Measurements from ENCODE around the gene TMEM74B.
"Not testable (repeated sequence)": the region's sequence is repeated elsewhere in the genome, so short reads cannot be mapped to it uniquely, and the experiment has no call there.

The TMEM74B gene

DNA sequence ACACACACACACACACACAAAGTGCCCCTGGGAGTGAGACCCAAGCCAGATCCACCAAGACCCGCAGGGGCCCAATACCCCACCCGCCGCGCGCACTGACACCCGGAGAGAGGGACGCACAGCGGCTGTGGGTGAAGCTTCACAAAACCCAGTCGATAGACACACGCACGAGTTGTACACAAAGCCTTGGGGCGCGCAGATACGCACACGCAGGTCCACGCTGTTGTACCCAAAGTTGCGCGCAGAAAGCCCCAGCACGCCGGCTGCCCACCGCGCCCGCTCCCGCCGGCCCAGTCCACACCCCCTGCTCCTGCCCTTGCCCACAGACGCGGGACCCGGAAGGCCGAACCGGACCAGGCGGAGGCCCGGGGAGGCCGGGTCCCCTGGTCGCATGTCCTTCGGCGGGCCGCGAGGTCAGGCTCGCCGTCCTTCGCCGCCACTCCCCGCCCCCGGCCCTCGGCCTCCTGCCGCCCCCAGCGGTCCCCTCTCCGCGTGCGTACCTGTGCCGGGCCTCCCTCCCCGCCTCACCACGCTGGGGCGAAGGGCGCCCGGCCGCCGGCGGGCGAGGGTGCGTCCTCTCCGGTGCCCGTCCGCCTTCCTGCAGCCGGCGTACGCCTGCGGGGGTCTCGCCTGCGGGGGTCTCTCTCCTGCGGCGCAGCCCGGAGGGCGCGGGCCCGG is at the start of gene TMEM74B:
TMEM74B (minus strand) TSS at position 344 of the 678 bp plus-strand sequence. CDS start 1,180 bp downstream, outside the sequence.
- DNase-seq: no peak

- DNase-seq: no peak
Observed at GRCh38 chr20:1232286-1233111, 47.7 kb upstream of the TMEM74B start.

GRCh38 chr20:1229541-1229940 is 44.8 kb upstream of the TMEM74B start:
- no peak for DNase-seq

DNA sequence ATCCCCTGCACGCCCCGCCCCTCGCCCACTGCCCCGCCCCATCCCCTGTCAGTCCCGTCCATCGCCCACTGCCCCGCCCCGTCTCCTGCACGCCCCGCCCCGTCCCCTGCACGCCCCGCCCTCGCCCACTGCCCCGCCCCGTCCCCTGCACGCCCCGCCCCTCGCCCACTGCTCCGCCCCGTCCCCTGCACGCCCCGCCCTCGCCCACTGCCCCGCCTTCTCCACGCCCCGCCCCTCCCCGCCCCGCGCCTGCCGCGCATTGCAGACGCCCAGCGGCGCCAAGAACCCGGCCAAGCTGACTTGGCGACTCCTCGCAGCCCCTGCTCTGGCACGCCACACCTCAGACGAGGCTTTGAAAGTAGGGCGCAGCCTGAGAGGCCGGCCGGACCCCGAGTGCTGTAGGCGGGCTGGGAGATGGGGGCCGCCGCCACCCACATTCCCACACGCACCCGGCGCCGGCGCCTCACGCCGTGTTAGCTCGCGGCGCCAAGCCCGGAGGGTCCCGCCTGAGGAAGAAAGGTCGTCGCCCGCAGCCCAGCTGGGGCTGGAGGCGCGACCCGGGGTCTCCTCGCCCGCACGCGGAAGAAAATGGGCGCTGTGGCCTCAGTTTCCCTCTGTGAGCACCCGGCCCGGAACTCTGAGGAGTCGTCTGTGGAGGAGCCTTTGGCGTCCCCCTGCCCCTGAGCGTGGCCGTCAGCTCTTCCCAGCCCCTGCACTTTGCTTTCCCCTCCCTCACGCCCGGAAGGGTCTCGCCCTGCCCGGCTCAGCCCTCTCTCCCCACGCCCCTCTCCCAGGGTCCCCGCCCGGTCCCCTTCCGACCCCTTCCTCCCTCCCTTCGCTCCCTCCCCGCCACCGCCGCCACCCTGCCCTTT is 41.2 kb upstream of the TMEM74B start, which contains the start of gene RAD21L1:
RAD21L1 (plus strand) TSS at position 262 of the 872 bp plus-strand sequence. CDS start 2,410 bp downstream, outside the sequence.
- DNase-seq: peak; percentile 71 to 87

DNA sequence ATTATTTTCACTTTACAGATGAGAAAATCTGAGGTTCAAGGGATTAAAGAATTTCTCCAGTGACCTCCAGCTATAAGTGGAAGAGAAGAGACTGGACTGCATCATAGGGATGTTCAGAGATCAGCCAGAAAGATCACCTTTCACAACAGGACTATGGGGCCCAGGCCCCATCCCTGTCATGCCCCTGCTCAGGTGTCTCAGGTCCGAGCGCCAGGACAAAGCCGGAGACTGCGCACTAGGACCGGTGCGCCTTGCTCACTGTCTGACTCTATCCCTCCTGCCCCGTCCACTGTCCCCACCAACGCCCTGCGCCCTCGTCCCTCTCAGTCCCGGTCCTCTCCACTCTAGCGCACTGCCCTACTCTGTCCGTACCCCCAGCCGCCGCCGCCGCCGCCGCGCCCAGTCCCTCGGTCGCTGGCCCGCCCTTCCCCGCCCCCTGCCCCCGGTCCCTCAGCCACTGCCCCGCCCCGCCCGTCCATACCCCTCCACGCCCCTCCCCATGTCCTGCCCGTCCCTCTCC is 40.5 kb upstream of the TMEM74B start:
- no peak for DNase-seq

DNA sequence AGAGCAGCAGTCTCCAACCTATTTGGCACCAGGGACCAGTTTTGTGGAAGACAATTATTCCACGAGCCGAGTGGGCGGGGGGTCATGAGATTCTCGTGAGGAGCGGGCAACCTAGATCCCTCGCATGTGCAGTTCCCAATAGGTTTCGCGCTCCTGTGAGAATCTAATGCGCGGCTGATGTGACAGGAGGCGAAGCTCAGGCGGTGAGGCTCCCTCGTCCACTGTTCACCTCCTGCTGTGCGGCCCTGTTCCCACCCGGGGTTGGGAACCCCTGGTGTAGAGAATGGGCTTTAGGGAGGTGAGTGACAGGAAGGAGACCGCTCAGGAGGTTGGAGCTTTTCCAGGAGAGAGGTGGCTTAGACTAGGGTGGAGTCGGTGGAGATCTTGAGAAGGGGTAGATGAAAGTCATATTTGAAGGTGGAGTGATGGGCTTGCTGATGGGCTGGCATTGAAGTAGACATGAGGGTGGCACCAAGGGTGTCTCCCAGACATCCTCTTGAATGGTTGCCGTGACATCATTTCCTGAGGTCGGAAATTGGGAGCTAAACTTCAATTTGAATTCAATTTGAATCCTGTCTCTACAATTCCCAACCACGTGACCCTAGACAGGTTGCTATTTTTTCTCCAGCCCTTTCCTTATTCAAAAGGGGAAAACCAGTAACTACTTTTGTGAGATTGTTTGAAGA is 39.6 kb upstream of the TMEM74B start:
- no peak for DNase-seq

DNA sequence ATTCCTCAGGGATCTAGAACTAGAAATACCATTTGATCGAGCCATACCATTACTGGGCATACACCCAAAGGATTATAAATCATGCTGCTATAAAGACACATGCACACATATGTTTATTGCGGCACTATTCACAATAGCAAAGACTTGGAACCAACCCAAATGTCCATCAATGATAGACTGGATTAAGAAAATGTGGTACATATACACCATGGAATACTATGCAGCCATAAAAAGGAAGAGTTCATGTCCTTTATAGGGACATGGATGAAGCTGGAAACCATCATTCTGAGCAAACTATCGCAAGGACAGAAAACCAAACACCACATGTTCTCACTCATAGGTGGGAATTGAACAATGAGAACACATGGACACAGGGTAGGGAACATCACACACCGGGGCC is 38.0 kb upstream of the TMEM74B start:
- not testable (repeated sequence) for DNase-seq

- DNase-seq: not testable (repeated sequence)
Observed at GRCh38 chr20:1216527-1217427, 32.0 kb upstream of the TMEM74B start.

- DNase-seq: peak; percentile 40 to 64
Observed at GRCh38 chr20:1215386-1216170, 30.8 kb upstream of the TMEM74B start.

DNA sequence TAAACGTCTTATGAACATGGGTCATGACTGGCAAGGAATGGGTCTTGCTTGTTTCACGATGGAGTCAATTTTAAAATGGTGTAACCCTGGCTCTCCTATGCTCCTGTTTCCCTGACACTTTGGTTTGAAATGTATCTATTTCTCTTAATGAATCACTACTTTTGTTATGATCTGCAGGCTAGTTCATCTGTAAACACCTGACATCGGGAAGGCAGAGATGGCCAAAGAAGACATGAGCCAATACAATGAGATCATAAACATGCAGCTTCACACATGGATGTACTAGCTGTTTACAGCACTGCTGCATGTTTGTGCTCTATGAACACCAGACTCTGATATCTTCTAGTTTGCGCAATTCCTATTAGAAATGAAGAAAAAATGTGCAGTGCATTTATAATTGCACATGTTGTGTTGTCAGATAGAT is 30.1 kb upstream of the TMEM74B start:
- DNase-seq: no peak

DNA sequence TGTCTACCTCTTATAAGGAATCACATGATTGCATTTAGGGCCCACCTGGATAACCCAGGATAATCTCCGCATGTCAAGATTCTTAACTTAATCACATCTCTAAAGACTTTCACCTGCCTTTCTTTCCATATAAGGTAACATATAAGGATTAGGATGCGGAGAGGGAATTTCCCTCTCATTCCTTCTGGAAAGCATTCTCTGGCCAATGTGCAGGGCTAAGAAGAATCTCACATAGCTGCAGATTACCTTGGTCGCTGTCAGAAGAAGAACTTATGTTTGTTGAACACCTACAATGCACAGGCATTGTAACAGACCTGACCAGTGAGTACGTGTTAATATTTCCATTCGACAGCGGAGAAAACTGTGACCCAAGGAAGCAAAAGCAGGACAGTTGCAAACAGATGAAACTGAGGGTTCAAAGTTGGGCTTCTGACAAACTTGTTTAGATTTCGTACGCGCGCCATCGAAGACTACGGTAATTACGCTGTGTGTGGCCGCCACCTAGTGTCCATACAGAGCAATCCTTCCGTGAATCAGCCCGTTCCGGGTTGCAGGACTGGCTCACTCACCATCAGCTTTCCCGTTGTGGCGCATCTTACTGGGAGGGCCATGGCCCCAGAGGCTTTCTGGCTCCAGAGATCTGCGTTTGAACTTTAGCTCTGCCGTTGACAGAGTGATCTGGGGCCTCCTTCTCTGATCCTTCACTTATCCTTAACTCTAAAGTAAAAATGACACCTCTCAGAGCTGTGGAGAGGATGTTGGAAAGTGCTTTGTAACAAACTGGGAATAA is 28.0 kb upstream of the TMEM74B start:
- peak; percentile 61 to 62 for DNase-seq

GRCh38 chr20:1212023-1212422 is 27.2 kb upstream of the TMEM74B start:
- DNase-seq: no peak

GRCh38 chr20:1210501-1210900 is 25.7 kb upstream of the TMEM74B start:
- no peak for DNase-seq

- no peak for DNase-seq
Observed at GRCh38 chr20:1209447-1210387, 24.9 kb upstream of the TMEM74B start.

- no peak for DNase-seq
Observed at GRCh38 chr20:1207293-1207878, 22.6 kb upstream of the TMEM74B start.

DNA sequence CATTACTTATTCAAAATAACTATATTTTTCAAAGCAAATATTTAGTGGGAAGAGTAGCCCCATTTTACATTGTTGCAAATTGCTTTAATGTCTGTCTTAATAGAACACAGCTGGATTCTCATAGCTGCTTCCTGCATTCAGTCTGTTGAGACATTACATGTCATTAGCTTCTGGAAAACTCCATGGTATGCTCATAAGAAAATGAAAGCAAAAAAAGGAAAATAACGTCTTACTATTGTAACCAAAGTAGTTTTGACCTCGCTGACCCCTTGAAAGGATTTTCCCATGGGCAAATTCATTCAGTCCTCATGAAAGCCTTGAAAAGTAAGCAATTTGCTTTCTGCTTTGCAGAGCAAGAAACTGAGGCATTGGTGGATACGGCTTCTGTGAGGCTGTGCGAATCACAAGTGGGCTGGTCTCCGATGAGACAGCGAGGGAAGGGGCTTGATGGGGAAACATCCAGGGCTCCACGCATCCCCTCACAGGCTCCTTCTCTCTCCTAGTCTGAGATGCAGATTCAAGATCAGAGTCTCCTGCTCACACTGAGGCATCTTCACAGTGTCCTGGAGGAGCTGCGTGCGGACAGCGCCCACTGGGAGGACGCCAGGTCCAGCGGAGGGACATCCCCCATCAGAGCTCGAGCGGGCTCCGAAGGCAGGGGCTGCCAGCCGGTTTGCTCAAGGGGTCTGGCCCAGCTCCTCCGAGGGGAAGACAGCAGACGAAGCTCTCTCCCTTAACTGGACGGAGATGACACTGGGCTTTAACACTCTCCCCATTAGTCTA is 21.8 kb upstream of the TMEM74B start:
- DNase-seq: no peak

GRCh38 chr20:1205802-1206201 is 21.0 kb upstream of the TMEM74B start:
- no peak for DNase-seq
